IPS DF 4.7 (cell line): ENCODE data around the gene SLFN13.
"Not testable (repeated sequence)": the region's sequence is repeated elsewhere in the genome, so short reads cannot be mapped to it uniquely, and the experiment has no call there.

Source experiments
- DNase-seq: peaks from one replicate; pipeline ENCODE4 v3.0.0-alpha.2; 2013; ENCODE audit warnings: low spot score; ENCODE audit errors: extremely low read depth

SLFN13 gene

GRCh38 chr17:35448214-35448898 is at the start of gene SLFN13:
TSS of gene SLFN13 (minus strand) at chr17:35448766. CDS start at chr17:35445680, 3,086 bp downstream.
- DNase-seq: no peak

- no peak for DNase-seq
Observed at GRCh38 chr17:35496451-35497290, 48.1 kb upstream of the SLFN13 start.

- DNase-seq: no peak
Observed at GRCh38 chr17:35493040-35493439, 44.5 kb upstream of the SLFN13 start.

- DNase-seq: no peak
Observed at GRCh38 chr17:35491417-35491816, 42.9 kb upstream of the SLFN13 start.

- no peak for DNase-seq
Observed at GRCh38 chr17:35489944-35490343, 41.4 kb upstream of the SLFN13 start.

GRCh38 chr17:35488991-35489390 is 40.4 kb upstream of the SLFN13 start:
- no peak for DNase-seq

- DNase-seq: no peak
Observed at GRCh38 chr17:35486920-35487732, 38.6 kb upstream of the SLFN13 start.

GRCh38 chr17:35479271-35479670 is 30.7 kb upstream of the SLFN13 start:
- no peak for DNase-seq

- DNase-seq: no peak
Observed at GRCh38 chr17:35477248-35477647, 28.7 kb upstream of the SLFN13 start.

- DNase-seq: no peak
Observed at GRCh38 chr17:35476283-35476820, 27.8 kb upstream of the SLFN13 start.

GRCh38 chr17:35468475-35468874 is 19.9 kb upstream of the SLFN13 start:
- no peak for DNase-seq

GRCh38 chr17:35467824-35468223 is 19.3 kb upstream of the SLFN13 start:
- DNase-seq: no peak

- no peak for DNase-seq
Observed at GRCh38 chr17:35460354-35460851, 11.8 kb upstream of the SLFN13 start.

- DNase-seq: not testable (repeated sequence)
Observed at GRCh38 chr17:35454035-35454434, 5.5 kb upstream of the SLFN13 start.

GRCh38 chr17:35453171-35453570 is 4.6 kb upstream of the SLFN13 start:
- DNase-seq: no peak

- no peak for DNase-seq
Observed at GRCh38 chr17:35449371-35449931, 885 bp upstream of the SLFN13 start.

GRCh38 chr17:35448899-35449227 is 297 bp upstream of the SLFN13 start:
- DNase-seq: no peak

- DNase-seq: no peak
Observed at GRCh38 chr17:35447499-35447898, 1.1 kb downstream of the SLFN13 start.

- no peak for DNase-seq
Observed at GRCh38 chr17:35438433-35438832, 10.1 kb downstream of the SLFN13 start.

- DNase-seq: peak; percentile 99
Observed at GRCh38 chr17:35433075-35433894, 15.3 kb downstream of the SLFN13 start.
